Skin of body (tissue), 2 donors: ENCODE measurements around the gene MED25. TPM values are rescaled to one million over a fixed set of nuclear protein-coding genes. Genes with fewer than 3 reads are reported as not detected.

Source experiments
- DNase-seq: peaks from one replicate; lab custom pipeline; 2025; lab: John Stamatoyannopoulos, UW
- total RNA-seq: library from RNA; depleted of rRNA; stranded (reverse); fragments of >200 nt; gene quantifications from one replicate; pipeline ENCODE4 v1.2.3, GENCODE V29; 2014

Gene MED25
- total RNA-seq, 1 donor from 2014 or later: 17.4 TPM

DNA sequence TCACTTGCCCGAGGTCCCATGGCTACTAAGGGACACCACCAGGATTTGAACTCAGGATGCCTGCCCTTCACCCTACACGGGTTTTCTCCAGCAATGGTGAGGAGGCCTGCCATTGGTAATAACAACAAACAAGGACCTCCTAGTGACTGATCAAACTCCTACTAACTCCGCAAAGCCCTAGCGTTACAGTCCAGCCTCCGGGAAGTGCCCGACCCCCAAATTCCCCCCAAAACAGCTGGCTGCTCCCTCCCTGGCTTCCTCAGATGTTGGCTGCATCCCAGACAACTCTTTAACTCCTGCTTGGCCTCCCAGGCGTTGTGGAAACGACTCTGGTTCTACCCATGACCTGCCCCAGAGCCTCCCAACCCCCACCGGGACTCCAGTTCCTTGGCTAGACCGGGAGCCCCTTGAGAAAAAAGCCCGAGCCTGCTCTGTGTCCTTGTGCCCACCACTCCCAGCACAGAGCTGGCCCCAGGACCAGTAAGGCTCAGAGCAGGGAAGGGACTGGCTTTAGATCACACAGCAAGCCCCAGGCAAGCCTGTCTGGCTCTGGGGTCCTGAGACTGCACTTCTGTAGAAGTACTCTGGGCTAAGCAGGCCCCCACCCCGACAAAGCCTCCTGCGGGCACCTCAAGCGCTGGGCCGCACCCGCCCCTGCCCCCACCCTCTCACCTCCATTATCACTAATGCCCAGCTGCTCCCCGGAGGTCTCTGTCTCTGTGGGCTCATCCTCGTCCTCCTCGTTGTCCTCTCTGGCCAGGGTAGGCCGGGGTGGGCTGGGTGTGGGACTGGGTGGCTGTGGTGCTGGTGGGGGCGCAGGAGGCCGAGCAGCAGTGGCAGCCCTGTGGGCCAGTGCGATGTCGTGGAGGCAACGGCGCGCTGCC is 54.4 kb downstream of the MED25 start:
- DNase-seq: no peak

DNA sequence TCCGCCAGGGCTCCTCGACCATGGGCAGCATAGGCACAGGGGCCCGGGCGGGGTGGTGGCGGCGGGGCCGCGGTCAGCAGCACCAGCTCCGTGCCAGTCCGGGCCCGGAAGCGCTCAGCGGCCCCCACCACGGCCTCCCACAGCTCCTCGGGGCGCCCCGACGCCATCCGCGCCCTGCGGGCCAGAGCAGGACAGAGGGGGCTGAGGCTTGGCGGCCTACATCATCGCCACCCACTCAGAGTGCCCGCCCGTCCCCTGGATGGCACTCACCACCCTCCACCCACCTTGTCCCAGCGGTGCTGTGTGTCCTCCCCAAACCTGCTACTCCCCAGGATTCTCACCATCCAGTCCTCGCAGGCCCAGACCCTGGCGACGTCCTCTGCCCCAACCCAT is 55.0 kb downstream of the MED25 start:
- DNase-seq: no peak

DNA sequence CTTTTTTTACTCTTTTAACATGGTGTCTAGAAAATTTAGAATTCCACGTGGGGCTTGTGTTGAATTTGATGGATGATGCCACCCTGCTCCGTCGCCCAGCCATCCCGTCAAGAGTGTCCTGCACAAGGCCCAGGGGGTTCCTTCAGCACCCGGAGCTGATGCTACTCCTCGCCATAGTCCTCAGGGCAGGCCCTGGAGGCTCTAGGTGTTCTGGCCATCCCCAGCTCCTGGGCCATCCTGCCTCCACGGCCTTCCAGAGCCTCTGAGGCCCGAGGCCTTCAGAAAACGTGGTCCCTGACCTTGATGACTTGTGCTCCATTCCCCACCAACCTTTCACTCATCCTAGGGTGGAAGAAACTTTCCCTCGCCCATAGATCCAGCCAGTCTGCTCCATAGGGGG is 55.7 kb downstream of the MED25 start:
- no peak for DNase-seq

DNA sequence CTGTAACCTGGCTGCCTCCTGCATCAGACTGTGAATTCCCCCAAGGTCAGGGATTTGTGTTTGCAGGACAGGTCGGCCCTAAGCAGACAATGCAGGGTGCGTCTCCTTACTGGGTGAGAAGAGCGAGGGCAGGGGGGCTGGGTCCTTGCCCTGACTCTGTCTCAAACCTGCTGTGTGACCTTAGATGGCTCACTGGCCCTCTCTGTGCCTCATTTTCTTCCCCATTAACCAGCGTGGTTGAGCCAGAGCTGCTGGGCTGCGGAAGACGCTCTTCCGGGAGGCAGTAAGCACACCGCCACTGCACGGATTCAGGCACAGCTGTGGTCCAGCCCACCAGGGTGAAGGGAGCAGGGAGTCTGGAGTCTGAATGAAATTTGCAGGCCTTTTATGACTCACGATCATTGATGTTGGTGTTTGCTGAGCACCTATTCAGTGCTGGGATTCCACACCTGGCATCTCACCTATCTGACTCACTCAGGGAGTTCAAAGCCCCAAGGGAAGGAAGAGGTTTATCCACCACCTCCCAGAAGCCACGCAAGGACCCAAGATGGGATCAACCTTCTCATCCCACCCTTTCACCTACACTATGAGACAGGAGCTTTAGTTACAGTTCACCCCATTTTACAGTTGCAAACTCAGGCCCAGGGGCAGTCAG is 56.5 kb downstream of the MED25 start:
- no peak for DNase-seq

- no peak for DNase-seq
These were observed 57.1 kb downstream of the MED25 start for GRCh38 chr19:49875177-49875576.

GRCh38 chr19:49875857-49876421 is 57.9 kb downstream of the MED25 start:
- DNase-seq: peak; percentile 57

DNA sequence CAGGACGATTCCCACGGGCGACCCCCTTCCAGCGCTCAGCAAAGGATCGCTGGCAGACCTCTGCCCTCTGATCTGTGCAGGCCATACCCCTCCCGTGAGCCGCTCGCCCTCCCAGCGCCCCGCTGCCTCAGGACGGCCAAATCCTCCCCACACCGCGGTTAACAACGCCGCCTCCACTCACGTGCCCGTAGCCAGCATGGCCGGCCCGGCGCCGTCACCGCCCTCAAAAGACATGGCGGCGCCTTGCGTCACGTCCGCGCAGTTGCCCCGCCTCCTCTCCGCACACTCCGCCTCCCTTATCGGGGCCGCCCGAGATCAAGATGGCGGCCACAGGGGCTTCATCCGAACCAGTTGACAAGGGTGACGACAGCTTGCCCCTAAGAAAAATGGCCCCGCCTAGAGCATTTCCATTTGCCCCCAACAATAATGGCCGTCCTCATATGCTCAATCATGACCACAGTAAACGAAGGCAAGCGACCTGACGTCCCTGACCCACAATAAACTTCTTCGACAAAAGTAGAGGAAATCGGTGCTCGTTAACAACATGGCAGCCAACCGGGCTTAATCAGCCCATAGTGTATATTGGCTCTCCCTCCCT is 58.4 kb downstream of the MED25 start:
- DNase-seq: peak; percentile 99

DNA sequence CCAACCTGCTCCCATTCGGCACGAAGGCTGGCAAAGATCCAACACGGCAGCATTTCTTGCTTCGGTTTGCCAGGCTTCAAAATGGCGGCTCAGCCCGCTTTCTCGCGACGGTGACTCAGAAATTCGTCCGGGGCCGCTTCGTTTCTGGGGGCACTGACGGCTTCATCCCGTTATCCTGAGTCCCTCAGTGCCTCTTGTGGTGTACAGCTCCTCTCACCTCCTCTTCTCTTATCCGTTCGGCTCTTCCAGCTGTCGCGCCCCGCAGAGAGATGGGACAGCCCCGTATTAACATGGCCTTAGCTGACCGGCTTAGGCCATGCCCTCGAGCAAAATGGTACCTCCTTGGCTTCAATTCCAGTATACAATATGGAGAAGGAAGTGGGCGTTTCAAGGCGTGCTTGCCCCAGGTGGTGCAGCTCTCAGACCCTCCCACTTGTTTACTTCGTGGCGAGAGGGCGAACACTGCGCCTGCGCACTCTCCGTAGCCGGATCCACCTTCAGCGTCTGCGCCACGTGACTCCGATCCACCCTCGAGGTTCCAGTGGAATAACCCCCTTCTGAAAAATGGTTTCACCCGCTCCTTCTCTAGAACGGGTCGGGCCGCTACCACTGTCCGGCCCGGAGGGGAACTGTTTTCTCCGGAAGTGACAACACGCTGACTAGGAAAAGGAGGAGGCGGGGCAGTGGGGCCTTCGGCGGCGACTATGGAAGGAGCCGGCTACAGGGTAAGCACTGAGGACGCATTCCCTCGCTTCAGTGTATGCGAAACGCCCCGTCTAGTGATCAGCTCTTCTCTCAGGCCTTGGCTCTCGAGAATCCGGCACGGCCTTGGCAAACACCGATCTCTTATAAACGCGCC is 59.2 kb downstream of the MED25 start, which contains the start of the genes AKT1S1 and TBC1D17:
Gene AKT1S1 (minus strand): TSS at position 336 of the 859 bp plus-strand sequence. CDS start 4,060 bp downstream, outside the sequence.
Gene TBC1D17 (plus strand): TSS at position 683 of the 859 bp plus-strand sequence. CDS start 22 bp downstream, at position 705.
- DNase-seq: peak; percentile 100

- DNase-seq: peak; percentile 98
These were observed 60.0 kb downstream of the MED25 start for GRCh38 chr19:49877879-49878743.

GRCh38 chr19:49878744-49879070 is 60.6 kb downstream of the MED25 start:
- no peak for DNase-seq

GRCh38 chr19:49879243-49879963 is 61.3 kb downstream of the MED25 start:
- DNase-seq: peak; percentile 20

DNA sequence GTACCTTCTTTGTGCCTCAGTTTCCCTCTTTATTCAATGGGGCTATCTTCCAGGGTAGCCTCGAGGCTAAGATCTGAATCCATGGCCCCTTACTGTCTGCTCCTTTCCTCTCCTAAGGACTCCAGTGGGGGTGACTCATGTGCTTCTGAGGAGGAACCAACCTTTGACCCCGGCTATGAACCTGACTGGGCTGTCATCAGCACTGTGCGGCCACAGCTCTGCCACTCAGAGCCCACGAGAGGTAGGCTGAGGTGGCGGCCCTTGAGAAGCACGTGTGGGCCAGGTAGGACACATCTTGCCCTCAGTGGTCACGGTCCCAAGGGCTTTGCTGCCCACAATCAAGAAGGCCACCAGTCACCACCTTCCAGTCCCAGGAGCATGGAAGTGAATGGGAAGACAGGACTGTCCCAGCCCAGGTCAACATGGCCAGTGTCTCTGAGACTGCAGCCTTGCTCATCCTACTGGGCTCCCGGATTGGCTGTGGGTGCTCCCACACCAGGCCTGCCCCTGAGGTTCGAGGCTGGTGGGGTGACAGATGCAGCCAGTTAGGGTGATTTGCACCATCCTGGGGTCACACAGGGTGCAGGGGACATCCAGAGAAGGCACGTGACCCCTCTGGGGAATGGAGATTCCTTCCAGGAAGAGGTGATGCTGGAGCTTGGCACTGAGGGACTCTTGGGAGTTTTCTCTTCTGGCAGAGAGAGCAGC is 62.2 kb downstream of the MED25 start:
- no peak for DNase-seq

- DNase-seq: no peak
These were observed 63.1 kb downstream of the MED25 start for GRCh38 chr19:49881186-49881585.

GRCh38 chr19:49881672-49882394 is 63.7 kb downstream of the MED25 start:
- DNase-seq: no peak

DNA sequence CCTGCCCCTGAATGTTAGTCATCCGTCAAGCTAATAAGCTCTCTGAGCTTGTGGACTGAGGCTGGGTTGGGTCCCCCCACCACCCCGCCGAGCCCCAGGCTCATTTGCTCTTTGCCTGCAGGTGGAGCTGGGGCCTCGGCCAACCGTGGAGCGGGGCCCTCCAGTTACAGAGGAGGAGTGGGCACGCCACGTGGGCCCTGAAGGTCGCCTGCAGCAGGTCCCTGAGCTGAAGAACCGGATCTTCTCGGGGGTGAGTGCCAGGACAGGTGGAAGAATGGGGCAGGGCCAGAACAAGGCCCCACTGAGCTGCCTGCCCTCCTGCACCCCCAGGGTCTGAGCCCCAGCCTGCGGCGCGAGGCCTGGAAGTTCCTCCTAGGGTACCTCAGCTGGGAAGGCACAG is 64.6 kb downstream of the MED25 start:
- no peak for DNase-seq

- DNase-seq: no peak
These were observed 65.0 kb downstream of the MED25 start for GRCh38 chr19:49883094-49883493.

- no peak for DNase-seq
These were observed 66.0 kb downstream of the MED25 start for GRCh38 chr19:49884109-49884508.

DNA sequence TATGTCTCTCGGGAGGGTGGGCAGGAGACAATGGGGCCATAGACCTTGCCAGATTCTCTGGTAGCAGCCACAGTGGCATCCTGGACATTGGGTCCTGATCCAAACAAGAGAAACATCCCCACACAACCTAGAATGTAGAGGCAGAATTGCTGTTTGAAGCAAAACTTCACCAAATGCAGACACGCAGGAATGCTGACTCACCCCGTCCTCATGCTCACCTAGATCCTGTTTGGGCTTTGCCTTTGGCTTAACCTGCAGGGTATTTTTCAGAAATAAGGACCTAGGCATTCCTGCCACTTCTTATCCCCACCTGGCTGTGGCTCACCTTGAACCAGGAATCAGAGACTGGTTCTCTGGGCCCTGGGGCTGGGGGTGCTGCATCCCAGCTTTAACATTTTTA is 66.7 kb downstream of the MED25 start:
- no peak for DNase-seq
